Measurements from ENCODE around the gene HNF1A. TPM values are rescaled to one million over a fixed set of nuclear protein-coding genes. Genes with fewer than 3 reads are reported as not detected.

Gene HNF1A
- total RNA-seq, 1 donor from 2014 or later = not detected

DNA sequence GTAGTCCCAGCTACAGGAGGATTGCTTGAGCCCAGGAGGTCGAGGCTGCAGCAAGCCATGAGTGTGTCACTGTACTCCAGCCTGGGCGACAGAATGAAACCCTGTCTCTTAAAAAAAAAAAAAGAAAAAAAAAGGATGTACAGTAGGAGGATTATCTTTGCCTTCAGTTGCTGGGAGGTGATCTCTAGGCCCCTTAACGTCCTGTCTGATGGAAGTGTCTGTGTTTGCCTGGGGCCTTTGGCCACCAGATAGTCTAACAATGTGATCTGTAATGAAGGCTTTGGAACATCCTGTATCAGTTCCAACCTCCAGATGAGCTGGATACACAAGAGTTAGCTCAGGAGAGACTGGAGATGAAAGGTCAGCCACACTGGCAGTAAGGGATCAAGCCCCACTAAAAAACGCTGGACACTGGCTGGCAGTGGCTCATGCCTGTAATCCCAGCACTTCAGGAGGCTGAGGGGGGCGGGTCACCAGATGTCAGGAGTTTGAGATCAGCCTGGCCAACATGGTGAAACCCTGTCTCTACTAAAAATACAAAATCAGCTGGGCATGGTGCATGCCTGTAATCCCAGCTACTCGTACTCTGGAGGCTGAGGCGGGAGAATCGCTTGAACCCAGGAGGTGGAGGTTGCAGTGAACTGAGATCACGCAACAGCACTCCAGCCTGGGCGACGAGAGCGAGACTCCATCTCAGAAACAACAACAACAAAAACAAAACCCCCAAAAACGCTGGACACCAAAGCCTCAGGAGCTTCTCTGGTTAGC, 19.0 kb upstream of the HNF1A start:
- Mint-ChIP-seq H3K4me1 (ENCODE audit: unreplicated experiment) (no peaks in the 10 kb centered on the region), H3K9me3 (ENCODE audit: unreplicated experiment) (no peaks in the 10 kb centered on the region), H3K27ac (ENCODE audit: unreplicated experiment) (no peak overlapping the region), H3K36me3 (ENCODE audit: unreplicated experiment) (no peaks in the 10 kb centered on the region), H3K27me3 (ENCODE audit: unreplicated experiment) (peaks cover 16% of the 10 kb centered on the region), H3K4me3 (ENCODE audit: unreplicated experiment) (no peak overlapping the region)
- no peak for TF ChIP-seq CTCF (IDR thresholded peaks at IDR 0.05)
- DNase-seq (ENCODE audit: extremely low spot score, unreplicated experiment) = no peak

- no peak for TF ChIP-seq CTCF (IDR thresholded peaks at IDR 0.05)
- H3K36me3 Mint-ChIP-seq (ENCODE audit: unreplicated experiment) = no peaks in the 10 kb centered on the region
- no peaks in the 10 kb centered on the region for H3K9me3 Mint-ChIP-seq (ENCODE audit: unreplicated experiment)
- H3K27me3 Mint-ChIP-seq (ENCODE audit: unreplicated experiment) = peaks cover 18% of the 10 kb centered on the region
- no peaks in the 10 kb centered on the region for H3K4me1 Mint-ChIP-seq (ENCODE audit: unreplicated experiment)
- DNase-seq (ENCODE audit: extremely low spot score, unreplicated experiment) = no peak
- no peak overlapping the region for H3K4me3 Mint-ChIP-seq (ENCODE audit: unreplicated experiment)
- no peak overlapping the region for H3K27ac Mint-ChIP-seq (ENCODE audit: unreplicated experiment)
These were observed 17.7 kb upstream of the HNF1A start for GRCh38 chr12:120960657-120961056.

DNA sequence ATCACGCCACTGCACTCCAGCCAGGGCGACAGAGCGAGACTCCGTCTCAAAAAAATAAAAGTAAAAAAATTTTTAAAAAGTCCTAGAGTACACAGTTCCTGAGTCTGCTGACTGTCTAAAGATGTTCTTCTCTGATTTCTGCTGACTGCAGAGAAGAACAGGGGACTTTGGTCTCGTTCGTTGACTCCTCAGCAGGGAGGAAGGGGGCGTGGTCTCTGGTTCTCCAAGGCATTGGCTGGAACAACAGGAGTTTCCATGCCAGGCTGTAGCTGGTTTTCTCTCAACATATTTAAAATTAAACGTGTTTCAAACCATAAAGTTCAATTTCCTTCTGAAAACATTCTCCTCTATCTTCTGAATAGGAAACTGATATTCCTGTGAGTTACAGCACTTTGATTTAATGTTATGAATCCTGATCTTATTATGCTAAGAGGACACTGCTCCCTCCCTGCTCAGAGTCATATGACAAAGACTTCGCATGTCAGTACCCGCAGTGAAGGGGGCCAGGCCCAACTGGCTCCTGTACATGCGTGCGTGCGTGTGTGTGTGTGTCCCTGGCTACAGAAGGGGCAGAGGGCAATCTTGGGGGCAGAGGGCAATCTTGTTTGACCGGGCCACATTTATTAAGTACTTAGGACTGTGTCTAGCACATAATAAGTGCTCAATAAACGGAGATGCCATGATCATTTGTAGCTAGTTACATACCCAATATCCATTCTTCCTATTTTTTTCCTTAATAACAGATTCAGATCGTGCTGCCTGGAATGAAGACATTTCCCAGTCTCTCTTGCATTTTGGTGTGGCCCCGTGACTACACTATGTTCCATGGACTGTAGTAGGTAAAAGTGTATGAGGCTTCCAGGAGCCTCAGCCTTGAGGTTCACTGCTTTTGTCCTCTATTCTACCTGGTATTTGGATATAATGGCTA, 16.5 kb upstream of the HNF1A start:
- no peak for TF ChIP-seq CTCF (IDR thresholded peaks at IDR 0.05)
- DNase-seq (ENCODE audit: extremely low spot score, unreplicated experiment) = no peak
- Mint-ChIP-seq H3K27me3 (ENCODE audit: unreplicated experiment) (peaks cover 15% of the 10 kb centered on the region), H3K4me1 (ENCODE audit: unreplicated experiment) (no peaks in the 10 kb centered on the region), H3K36me3 (ENCODE audit: unreplicated experiment) (no peaks in the 10 kb centered on the region), H3K27ac (ENCODE audit: unreplicated experiment) (no peak overlapping the region), H3K4me3 (ENCODE audit: unreplicated experiment) (no peak overlapping the region), H3K9me3 (ENCODE audit: unreplicated experiment) (no peaks in the 10 kb centered on the region)

DNA sequence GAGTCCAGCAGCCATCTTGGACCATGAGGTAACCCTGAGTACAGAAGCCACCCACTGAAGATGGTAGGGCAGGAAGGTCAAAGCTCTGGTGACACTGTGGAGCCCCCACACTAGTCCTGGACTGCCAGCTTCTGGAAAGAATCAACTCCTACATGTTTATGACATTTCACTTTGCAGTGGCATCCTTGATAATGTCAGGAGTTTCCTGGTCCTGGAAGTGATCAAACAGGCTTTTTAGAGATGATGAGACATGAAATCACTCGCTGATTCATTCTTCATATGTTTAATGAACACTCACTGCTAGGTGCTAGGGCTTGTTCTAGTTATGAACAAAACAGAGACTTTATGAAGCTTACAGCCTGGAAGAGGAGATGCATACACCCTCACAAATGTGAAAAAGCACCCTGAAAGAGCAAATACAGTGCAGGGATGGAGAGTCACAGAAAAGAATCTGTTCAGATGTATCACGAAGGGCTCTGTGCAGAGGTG, 15.8 kb upstream of the HNF1A start:
- no peak for DNase-seq (ENCODE audit: extremely low spot score, unreplicated experiment)

More for the DNA sequence above, 15.8 kb upstream of the HNF1A start:
- Mint-ChIP-seq H3K9me3 (ENCODE audit: unreplicated experiment) (no peaks in the 10 kb centered on the region), H3K4me1 (ENCODE audit: unreplicated experiment) (no peaks in the 10 kb centered on the region), H3K4me3 (ENCODE audit: unreplicated experiment) (no peak overlapping the region), H3K27ac (ENCODE audit: unreplicated experiment) (no peak overlapping the region), H3K36me3 (ENCODE audit: unreplicated experiment) (no peaks in the 10 kb centered on the region), H3K27me3 (ENCODE audit: unreplicated experiment) (peaks cover 13% of the 10 kb centered on the region)
- no peak for TF ChIP-seq CTCF (IDR thresholded peaks at IDR 0.05)

Measured in osteocyte (in vitro differentiated cells).